GM18502 (cell line): ENCODE measurements around the gene ACTL6B.
"Not testable (repeated sequence)": the region's sequence is repeated elsewhere in the genome, so short reads cannot be mapped to it uniquely, and the experiment has no call there.

Source experiments
- ATAC-seq: cut with Tn5 transposase; IDR thresholded peaks from one replicate; pipeline ENCODE4 v1.9.1; 2021; ENCODE audit warnings: mild to moderate bottlenecking; ENCODE audit not compliant: unreplicated experiment, poor library complexity

ACTL6B gene

DNA sequence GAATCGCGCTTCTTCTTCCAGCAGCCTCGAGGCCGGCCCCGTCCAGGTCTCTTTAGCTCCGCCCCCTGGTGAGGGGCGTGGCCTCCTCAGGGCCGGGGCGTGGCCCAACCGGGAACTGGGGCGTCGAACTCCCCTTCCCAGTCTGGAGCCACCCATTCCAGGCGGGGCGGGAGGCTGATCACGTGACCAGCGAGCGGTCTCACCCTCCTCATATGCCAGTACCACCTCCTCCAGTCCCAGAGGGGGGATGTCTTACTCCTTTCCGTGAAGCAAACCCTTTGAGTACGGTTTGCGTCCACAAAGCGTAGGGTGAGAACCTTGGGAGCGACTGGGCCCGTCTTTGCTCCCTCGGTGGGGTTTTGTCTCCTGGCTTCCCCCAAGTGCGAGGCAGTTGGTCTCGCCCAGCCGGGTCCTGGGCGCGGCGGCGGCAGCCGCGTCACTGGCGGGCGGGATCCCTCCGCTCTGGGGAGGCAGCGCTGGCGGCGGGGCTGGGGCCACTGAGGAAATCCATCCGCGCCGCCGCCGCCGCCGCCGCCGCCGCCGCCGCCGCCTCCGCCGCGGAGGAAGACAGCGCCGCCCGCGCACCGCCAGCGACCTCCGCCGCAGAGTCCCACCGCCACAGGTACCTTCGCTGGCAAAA is 17.2 kb upstream of the ACTL6B start, which contains the start of gene GNB2:
Gene GNB2, plus strand, starts transcription at position 439 of the 640 bp plus-strand sequence. CDS start 2,526 bp downstream, outside the sequence.
- peak; percentile 66 for ATAC-seq

- ATAC-seq, result no peak
Observed at GRCh38 chr7:100671353-100672327, 15.4 kb upstream of the ACTL6B start.

DNA sequence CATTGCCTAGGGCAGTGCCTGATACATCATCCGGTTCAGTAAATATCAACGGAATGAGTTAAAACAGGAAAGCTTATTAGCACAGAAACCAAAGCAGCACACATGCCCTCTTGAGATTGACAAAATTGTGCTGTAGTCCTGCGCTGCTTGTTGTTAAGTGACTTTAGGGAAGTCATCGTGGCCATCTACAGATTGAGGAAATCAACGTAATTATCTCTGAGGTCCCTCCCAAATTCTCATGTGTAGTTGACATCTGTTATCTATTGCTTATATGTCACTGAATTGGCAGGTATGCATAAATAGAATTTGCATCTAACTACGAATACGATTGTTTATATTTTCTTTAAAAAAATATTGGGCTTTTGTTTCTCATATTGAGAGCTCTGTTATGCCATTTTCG is 13.8 kb upstream of the ACTL6B start:
- no peak for ATAC-seq

GRCh38 chr7:100669106-100669505 is 12.9 kb upstream of the ACTL6B start:
- not testable (repeated sequence) for ATAC-seq

DNA sequence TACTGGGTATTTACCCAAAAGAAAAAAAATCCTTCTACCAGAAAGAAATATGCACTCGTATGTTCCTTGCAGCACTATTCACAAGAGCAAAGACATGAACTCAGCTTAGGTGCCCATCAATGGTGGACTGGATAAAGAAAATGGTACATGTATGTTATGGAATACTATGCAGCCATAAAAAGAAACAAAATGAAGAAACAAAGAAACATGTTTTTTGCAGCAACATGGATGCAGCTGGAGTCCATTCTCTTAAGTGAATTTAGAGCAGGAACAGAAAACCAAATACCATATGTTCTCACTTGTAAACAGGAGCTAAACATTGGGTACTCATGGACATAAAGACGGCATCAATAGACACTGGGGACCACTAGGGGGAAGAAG is 11.8 kb upstream of the ACTL6B start:
- no peak for ATAC-seq

- no peak for ATAC-seq
Observed at GRCh38 chr7:100667331-100668068, 11.3 kb upstream of the ACTL6B start.

- no peak for ATAC-seq
Observed at GRCh38 chr7:100665168-100665726, 9.0 kb upstream of the ACTL6B start.

- ATAC-seq, result not testable (repeated sequence)
Observed at GRCh38 chr7:100662194-100662776, 6.0 kb upstream of the ACTL6B start.

DNA sequence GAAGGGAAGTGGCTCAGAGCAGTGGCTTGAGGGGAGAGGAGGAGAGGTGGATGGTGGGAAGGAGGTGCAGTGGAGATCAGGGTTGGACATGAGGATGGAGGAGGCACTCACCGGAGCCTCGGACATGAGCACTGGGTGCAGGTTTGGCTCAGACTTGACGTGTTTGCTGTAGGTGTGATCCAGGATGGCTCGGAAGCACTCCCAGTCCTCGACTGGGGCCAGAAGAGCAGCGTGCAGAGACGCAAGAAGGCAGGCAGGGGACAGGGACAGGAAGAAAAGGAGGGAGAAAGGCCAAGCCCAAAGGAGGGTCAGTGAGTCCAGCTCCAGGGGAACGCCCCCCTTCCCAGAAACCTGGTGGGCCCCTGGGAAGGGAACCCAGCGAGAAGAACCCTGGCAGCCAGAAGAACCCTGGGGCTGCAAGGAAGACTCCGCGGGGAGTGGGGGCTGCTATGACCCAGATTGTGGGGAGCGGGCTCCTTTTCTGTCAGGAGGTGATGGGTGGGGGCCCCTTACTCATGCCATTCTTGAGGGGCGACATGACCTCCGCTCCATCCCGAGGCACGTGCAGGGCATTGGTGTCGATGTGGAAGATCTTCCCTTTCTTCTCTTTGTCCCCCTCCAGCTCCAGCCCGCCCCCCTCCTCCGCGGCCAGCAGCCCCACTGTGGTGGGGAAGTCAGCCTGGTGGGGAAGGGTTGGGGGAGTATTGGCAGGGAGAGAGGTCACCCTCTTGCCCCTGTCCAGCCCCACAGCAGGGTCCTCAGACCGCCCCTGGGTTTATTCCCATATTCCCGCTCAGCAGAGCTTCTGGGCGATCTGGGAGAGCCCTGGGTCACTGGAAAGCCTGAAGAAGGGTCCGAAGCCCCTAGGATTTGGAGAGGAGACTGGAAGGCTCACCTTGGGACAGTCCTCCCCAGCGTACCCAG is 1.1 kb downstream of the ACTL6B start:
- no peak for ATAC-seq

DNA sequence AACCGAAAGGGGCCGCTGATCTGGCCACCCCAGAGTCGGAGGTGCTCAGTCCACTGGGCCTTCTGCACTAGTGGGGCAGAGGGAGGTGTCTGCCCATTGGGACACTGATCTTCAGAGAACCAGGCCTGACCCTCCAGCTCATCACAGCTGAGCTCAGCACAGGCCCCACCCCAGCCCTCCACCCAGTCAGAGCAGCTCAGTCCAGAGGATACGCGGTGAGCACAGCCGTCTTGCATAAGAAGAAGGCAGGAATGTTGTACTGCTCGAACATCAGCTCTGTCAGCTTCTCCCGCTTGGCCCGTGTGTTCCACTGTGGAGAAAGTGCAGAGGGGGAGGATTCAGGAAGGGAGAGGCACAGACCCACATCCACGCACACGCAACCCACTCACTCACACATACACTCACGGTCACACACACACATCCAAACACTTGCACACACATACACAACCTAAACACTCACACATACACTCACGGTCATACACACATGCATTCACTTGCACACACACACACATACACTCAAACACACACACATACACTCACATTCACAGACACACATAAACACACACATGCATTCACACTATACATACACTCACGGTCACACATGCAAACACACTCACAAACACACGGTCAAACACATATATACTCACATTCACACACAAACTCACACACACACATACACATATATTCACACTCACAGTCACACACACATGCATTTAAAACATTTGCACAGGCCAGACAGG is 6.3 kb downstream of the ACTL6B start:
- ATAC-seq, result no peak

GRCh38 chr7:100642534-100642907 is 13.7 kb downstream of the ACTL6B start:
- ATAC-seq, result peak; percentile 52

DNA sequence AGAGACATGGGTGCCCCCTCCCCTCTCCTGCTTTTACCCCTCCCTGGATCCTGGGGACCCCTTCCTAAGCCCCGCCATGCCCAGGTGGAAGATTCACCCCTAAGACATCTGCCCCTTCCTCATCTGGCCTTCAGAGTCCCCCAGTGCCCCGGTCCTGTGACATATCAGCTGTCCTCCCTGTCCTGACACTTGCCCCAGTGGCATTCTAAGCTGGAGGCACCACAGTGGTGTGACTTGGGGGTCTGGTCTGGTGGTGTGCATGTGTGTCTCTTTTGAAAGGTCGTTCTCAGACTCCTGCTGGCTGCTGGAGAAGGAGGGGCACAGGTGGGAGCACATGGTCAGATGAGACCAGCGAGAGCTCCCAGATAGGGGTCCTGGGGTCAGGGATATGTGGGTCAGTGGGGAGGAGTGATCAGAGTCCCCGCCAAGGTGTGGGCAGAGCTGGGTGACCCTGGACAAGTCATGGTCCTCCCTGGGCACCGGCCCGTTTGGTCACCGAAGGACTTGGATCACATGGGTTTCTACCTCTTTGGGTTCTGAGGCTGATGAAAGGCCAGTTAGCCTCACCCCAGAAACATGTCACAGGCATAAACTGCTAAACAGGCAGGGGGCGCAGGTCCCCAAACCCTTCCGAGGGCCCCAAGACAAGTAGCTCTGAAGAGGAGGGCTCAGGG is 14.3 kb downstream of the ACTL6B start:
- ATAC-seq, result no peak

GRCh38 chr7:100641463-100641859 is 14.8 kb downstream of the ACTL6B start, which contains the start of gene TFR2:
TFR2 (minus strand) TSS chr7:100641552; CDS start chr7:100641509, 43 bp downstream.
- no peak for ATAC-seq

DNA sequence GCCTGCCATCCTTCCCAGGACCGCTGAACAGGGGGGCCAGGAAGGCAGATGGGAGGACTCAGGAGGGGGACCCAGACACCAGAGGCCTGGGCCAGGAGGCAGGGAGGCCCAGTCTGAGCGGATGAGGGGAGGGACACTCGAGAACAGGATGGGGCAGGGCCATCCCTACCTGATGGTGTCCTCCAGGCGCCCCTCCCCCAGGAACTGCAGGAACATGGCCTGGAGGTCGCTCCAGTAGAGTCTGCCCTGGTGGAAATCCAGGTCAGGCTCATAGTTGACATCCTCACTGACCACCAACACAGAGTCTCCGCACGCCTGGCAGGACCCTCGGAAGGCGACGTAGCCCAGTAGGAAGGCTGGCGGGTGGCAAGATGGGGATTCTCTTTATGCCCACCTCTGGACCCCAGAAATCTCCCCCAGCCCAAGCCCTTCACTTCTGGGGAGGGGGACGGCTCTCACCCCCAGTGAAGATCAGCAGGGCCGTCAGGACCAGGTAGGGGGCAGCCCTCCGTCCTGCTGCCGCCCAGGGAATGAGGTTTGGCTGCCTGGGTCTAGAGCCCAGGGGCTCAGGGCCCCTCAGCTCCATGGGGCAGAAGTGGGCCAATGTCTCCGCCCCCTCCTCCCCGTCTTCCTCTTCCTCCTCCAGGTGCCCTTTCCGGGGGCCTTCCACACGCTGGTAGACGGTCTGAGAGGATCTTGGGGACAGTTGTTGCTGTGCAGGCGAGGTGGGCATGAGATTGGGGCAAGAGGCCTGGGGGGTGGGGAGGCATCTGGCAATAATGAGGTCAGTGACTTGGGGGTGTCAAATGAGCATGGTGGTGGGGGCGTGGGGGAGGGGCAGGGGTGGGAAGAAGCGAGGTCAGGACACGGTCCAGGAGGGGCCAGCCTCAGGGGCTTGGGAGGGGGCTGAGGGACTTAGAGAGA is 15.5 kb downstream of the ACTL6B start:
- no peak for ATAC-seq

DNA sequence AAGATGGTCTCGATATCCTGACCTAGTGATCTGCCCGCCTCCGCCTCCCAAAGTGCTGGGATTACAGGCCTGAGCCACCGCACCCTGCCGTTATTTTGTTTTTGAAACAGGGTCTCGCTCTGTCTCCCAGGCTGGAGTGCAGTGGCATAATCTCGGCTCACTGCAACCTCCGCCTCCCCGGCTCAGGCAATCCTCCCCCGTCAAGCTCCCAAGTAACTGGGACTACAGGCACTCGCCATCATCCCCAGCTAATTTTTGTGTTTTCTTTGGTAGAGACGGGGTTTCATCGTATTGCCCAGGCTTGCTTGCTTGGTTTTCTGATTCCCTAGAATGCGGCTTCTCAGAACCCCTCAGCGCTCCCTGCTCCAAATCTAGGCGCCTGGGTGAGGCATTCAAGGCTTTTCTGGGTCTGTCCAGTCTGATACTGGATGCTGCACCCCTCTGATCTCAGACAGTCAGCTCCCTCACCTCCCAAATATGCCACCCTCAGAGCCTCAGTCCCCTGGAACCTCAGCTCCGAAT is 16.2 kb downstream of the ACTL6B start:
- ATAC-seq, result no peak

- peak; percentile 62 for ATAC-seq
Observed at GRCh38 chr7:100632951-100633717, 23.1 kb downstream of the ACTL6B start.
